ENCODE measurements around the gene SLC10A3. TPM values are rescaled to one million over a fixed set of nuclear protein-coding genes. Genes with fewer than 3 reads are reported as not detected.
"Not testable (repeated sequence)": the region's sequence is repeated elsewhere in the genome, so short reads cannot be mapped to it uniquely, and the experiment has no call there.

Gene SLC10A3
- total and polyA plus RNA-seq, 2 donors, result 7.9 to 55.2 TPM

DNA sequence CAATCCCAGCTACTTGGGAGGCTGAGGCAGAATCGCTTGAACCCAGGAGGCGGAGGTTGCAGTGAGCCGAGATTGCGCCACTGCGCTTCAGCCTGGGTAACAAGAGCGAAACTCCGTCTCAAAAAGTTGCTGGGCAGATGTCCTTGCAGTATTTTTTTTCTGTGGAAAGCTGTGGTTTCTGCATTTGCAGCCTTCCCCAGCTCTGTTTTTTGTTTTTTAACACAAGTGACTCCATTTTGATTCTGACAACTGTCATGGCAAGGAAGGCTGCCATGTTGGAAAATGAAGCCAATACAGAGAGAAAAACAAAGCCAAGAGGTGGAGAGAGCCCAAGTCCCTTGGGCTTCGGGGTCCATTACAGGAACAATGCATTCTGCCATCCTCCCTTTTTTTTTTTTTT, 11.7 kb upstream of the SLC10A3 start:
- Histone ChIP-seq H3K4me3 (ENCODE audit: low read depth, low read length) (no peak overlapping the region), H3K4me1 (ENCODE audit: insufficient read depth) (no peaks in the 10 kb centered on the region), H3K36me3 (ENCODE audit: insufficient read depth) (no peaks in the 10 kb centered on the region), H3K27ac (ENCODE audit: low read depth) (no peak overlapping the region)
- DNase-seq (ENCODE audit: extremely low spot score), result no peak
- 84% methylated on average over 8 of the region's 8 CpGs for WGBS

DNA sequence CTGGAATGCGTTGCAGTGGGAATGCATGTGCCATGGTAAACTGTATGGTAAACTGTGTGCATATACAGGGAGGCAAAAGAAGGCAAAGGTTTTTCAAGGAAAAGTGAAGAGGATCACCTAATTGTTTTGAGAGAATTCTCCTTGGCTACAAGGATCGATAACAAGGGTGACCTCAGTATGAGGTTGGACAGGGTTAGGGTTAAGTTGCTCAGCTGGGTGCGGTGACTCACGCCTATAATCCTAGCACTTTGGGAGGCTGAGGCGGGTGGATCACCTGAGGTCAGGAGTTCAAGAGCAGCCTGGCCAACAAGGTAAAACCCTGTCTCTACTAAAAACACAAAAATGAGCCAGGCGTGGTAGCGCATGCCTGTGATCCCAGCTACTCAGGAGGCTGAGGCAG, 11.0 kb upstream of the SLC10A3 start:
- H3K4me1 ChIP-seq (ENCODE audit: insufficient read depth); DNase-seq (ENCODE audit: extremely low spot score); H3K27ac ChIP-seq (ENCODE audit: low read depth); H3K36me3 ChIP-seq (ENCODE audit: insufficient read depth); H3K4me3 ChIP-seq (ENCODE audit: low read depth, low read length): not testable (repeated sequence)
- WGBS, result 89% methylated on average over 7 of the region's 7 CpGs

DNA sequence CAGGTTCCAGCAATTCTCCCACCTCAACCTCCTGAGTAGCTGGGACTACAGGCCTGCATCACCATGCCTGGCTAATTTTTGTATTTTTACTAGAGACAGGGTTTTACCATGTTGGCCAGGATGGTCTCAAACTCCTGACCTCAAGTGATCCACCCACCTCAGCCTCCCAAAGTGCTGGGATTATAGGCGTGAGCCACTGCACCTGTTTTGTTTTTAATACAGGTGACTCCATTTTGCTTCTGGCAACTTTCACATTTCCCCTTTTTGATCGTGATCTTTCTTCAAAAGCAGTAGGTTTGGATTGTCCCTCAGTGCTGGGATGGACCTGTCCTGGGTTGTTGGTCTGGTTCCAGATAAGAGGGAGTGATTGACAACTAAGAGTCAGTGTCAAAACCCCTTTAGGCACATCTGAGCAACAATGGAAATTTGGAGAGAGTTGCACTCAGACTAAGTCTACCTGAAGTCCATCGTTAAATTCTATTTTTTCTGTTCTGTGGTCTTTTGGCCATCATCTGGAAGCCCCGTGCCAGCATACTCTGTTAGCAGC, 6.2 kb upstream of the SLC10A3 start:
- DNase-seq (ENCODE audit: extremely low spot score); H3K4me3 ChIP-seq (ENCODE audit: low read depth, low read length); H3K27ac ChIP-seq (ENCODE audit: low read depth); H3K36me3 ChIP-seq (ENCODE audit: insufficient read depth); H3K4me1 ChIP-seq (ENCODE audit: insufficient read depth): not testable (repeated sequence)
- 84% methylated on average over 4 of the region's 4 CpGs for WGBS

DNA sequence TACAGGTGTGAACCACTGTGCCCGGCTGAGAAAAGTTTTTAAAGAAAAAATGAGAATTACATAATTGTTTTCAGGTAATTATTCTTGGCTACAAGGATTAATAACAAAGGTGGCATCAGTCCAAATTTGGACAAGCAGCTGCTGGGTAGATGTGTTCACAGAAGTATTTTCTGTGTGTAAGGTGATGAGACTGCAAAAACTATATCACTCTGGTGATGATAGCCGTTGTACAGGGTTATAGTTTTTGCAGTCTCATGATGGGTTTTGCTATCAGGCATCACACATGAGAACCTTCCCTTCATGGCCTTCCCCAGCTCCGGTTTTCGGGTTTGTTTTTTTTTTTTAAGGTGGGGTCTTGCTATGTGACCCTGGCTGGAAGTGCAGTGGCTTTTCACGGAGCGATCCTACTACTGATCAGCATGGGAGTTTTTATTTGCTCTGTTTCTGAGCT, 5.1 kb upstream of the SLC10A3 start:
- WGBS, result 77% methylated on average over 6 of the region's 6 CpGs
- Histone ChIP-seq H3K36me3 (ENCODE audit: insufficient read depth) (no peaks in the 10 kb centered on the region), H3K4me3 (ENCODE audit: low read depth, low read length) (no peak overlapping the region), H3K4me1 (ENCODE audit: insufficient read depth) (no peaks in the 10 kb centered on the region), H3K27ac (ENCODE audit: low read depth) (no peak overlapping the region)
- DNase-seq (ENCODE audit: extremely low spot score), result no peak

DNA sequence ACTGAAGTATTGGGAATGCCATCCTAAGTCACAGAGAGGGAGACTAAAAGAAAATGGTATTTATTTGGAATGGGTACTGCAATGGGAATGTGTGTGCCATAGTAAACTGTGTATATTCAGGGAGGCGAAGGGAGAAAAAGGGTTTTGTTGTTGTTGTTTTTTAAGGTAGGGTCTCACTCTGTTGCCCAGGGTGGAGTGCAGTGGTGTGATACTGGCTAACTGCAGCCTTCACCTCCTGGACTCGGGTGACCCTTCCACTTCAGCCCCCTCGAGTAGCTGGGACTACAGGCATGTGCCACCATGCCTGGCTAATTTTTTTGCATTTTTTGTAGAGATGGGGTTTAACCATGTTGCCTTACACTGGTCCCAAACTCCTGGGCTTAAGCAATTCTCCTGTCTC, 4.3 kb upstream of the SLC10A3 start:
- H3K27ac ChIP-seq (ENCODE audit: low read depth), result no peak overlapping the region
- H3K4me3 ChIP-seq (ENCODE audit: low read depth, low read length), result no peak overlapping the region
- no peak for DNase-seq (ENCODE audit: extremely low spot score)
- WGBS, result 75% methylated on average over 3 of the region's 3 CpGs
- H3K4me1 ChIP-seq (ENCODE audit: insufficient read depth), result no peaks in the 10 kb centered on the region
- no peaks in the 10 kb centered on the region for H3K36me3 ChIP-seq (ENCODE audit: insufficient read depth)

DNA sequence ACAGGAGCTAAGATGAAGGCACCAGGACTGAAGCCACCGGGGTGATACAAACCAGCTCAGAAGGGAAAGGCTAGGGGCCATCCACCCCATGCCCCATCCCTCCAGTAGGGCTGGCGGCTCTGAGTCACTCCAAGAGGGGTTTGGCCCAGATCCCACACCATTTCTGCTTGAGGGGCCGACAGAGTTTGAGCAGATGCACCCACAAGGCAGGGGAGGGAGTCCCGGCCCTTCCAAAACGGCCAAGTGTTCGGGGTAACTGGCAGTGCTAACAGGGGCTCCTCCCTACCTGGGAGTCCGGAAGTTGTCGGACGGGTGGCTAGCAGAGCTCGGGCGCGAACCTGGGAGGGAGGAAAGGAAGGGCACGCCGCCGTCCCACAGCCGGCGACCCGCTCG, 412 bp downstream of the SLC10A3 start:
- peak overlapping the region; percentile 69 for H3K4me3 ChIP-seq (ENCODE audit: low read depth, low read length)
- WGBS, result 1% methylated on average over 19 of the region's 19 CpGs
- no peaks in the 10 kb centered on the region for H3K36me3 ChIP-seq (ENCODE audit: insufficient read depth)
- H3K4me1 ChIP-seq (ENCODE audit: insufficient read depth), result no peaks in the 10 kb centered on the region
- peak overlapping the region; percentile 96 for H3K27ac ChIP-seq (ENCODE audit: low read depth)
- DNase-seq (ENCODE audit: extremely low spot score), result no peak

DNA sequence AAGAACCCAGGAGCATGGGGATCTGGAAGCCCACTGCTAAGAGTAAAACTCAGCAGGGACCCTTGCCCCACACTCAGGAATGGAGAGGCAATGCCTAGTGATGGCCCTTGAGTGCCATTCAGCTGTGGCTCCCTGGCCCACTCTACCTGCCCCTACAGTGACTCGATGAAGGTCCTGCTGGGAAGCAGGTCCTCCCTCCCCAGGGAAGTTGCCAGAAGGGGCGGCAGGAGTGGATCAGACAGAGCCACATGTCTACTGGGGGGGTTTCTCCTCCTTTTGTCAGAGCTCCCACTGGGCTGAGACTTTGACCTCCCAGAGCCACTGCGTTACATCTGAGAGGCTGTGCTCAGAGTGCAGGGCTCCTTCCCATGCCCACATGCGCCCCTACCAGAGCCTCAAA, 1.2 kb downstream of the SLC10A3 start:
- Histone ChIP-seq H3K27ac (ENCODE audit: low read depth) (no peak overlapping the region), H3K4me1 (ENCODE audit: insufficient read depth) (no peaks in the 10 kb centered on the region), H3K4me3 (ENCODE audit: low read depth, low read length) (no peak overlapping the region), H3K36me3 (ENCODE audit: insufficient read depth) (no peaks in the 10 kb centered on the region)
- 77% methylated on average over 4 of the region's 4 CpGs for WGBS
- DNase-seq (ENCODE audit: extremely low spot score), result no peak

DNA sequence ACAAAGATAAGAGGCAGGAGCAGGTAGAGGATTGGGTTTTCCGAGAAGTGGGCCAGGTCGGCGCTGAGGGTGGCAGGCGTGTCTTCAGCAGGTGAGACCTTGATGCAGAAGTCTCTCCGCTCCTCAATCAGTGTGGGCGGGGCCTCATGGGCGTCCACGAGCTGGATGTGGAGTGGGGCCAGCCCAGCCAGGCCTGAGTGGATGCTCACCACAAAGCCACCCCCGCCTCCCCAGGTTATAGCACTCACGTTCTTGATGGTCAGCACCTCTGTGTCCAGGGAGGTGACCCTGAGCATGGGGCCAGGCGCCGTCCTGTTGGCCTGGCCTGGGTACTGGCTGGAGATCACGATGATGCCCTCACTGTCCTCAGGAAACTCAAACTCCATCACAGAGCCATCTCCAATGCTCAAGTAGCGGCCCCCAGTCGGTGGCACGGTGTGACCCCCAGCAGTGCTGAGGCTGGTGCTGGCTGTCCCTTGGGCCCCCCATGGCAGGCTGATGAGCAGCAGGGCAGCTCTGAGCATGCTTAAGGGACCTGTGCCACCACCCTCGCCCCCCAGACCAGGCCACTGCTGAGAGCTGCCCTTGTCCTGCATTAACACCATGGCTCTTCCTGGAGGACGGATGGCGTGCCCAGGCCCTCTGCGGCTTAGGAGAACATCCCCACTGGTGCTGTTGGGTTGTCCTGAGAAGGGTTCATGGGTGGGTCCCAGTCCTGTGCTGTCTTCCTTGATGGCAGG, 1.9 kb downstream of the SLC10A3 start:
- peaks cover 1% of the 10 kb centered on the region for H3K36me3 ChIP-seq (ENCODE audit: insufficient read depth)
- WGBS, result 89% methylated on average over 20 of the region's 20 CpGs
- H3K4me1 ChIP-seq (ENCODE audit: insufficient read depth), result no peaks in the 10 kb centered on the region
- no peak overlapping the region for H3K4me3 ChIP-seq (ENCODE audit: low read depth, low read length)
- DNase-seq (ENCODE audit: extremely low spot score), result no peak
- no peak overlapping the region for H3K27ac ChIP-seq (ENCODE audit: low read depth)

DNA sequence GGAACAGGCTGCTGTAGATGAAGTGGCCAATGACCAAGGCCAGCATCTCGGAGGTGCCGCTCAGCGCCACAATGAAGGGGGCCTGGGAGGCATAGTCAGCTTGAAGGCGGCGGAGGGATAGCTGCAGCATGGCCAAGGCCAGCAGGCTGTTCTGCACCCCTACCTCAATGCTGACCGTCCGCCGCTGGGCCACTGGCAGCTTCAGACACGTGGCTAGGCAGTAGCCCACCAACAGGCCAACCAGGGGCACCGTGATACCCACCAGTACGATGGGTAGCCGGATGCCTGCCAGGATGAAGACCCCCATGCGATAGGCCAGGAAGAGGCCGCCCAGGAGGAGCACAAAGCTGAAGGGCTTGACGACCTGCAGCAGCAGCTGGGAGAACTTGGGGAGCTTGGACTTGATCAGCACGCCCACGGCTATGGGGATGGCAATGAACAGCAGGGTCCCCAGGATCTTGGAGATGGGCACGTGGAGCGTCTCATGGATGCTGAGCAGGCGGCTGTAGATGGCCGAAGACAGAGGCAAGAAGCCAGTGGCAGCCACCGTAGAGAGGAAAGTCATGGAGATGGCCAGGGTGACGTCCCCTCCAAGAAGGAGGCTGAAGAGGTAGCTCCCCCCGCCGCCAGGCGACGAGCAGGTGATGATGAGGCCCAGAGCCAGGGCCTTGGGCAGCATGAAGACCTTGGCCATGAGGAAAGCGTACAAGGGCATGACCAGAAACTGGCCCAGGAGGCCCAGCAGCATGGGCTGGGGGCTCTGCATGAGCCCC, 2.7 kb downstream of the SLC10A3 start:
- no peak for DNase-seq (ENCODE audit: extremely low spot score)
- Histone ChIP-seq H3K4me3 (ENCODE audit: low read depth, low read length) (no peak overlapping the region), H3K4me1 (ENCODE audit: insufficient read depth) (no peaks in the 10 kb centered on the region), H3K36me3 (ENCODE audit: insufficient read depth) (peaks cover 1% of the 10 kb centered on the region), H3K27ac (ENCODE audit: low read depth) (no peak overlapping the region)
- WGBS, result 90% methylated on average over 28 of the region's 28 CpGs

DNA sequence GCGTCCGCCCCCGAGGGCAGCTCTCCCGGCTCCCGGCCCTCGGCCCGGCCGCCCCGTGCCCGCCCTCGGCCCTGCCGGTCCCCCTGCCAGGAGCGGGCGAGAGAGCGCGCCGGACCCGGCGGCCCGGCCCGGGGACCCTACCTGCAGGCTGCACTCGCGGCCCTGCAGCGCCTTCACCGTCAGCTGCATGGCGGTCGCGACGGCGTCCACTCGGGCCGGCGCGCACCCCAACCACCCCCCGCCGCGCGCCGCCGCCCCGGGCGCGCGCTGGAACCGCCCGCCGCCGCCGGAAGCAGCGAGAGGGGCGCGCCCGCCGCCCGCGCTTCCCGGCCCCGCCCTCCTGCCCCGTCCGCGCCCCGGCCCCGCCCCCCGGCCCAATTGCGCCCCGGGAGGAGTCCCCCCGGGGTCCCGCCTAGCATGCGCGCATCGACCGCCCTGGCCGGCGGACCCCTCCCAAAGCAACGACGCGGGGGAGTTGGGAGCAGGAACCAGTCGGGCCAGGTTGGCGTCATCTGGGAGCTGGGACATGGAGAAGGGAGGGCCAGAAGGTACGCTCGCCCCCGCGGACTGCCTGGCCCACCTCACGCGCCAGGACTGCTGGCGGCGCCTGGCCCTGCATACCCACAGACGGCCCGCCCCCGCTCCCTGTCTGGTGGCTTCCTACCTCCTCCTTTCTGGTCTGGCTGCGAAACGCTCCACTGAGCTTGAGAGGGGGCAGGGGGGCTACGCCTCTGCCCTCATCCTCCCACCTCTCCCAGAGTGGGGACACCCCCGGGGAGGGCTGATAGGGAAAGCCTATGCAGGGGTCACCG, 3.8 kb downstream of the SLC10A3 start, which contains the start of gene UBL4A:
TSS of gene UBL4A (minus strand) at position 220 of the 812 bp plus-strand sequence. CDS start at position 189, 31 bp downstream.
- no peak for DNase-seq (ENCODE audit: extremely low spot score)
- H3K27ac ChIP-seq (ENCODE audit: low read depth), result peak within 1 kb of the TSS; percentile 85
- H3K36me3 ChIP-seq (ENCODE audit: insufficient read depth), result peaks cover 1% of the 10 kb centered on the region
- peak within 1 kb of the TSS; percentile 76 for H3K4me3 ChIP-seq (ENCODE audit: low read depth, low read length)
- WGBS, result under 1% methylated on average over 77 of the region's 95 CpGs
- H3K4me1 ChIP-seq (ENCODE audit: insufficient read depth), result no peaks in the 10 kb centered on the region

DNA sequence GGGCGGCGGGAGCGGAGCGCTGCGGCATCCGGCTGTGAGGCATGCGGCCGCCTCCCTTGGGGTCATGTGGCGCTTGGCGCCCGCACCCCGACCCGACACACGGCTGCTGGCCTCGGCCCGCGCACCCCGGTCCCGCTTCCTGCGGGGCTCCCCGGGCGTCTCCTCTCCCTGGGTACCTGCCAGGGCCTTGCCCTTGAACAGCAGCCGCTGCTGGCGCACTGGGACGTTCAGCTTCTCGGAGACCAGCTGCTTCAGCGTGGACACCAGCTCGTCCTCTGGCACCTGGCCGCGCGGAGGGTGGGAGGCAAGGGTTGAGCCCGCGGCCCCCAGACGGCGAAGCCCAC, 4.4 kb downstream of the SLC10A3 start:
- Histone ChIP-seq H3K36me3 (ENCODE audit: insufficient read depth) (peaks cover 1% of the 10 kb centered on the region), H3K27ac (ENCODE audit: low read depth) (peak overlapping the region; percentile 85), H3K4me3 (ENCODE audit: low read depth, low read length) (peak overlapping the region; percentile 76), H3K4me1 (ENCODE audit: insufficient read depth) (no peaks in the 10 kb centered on the region)
- DNase-seq (ENCODE audit: extremely low spot score), result no peak
- WGBS, result under 1% methylated on average over 35 of the region's 35 CpGs

DNA sequence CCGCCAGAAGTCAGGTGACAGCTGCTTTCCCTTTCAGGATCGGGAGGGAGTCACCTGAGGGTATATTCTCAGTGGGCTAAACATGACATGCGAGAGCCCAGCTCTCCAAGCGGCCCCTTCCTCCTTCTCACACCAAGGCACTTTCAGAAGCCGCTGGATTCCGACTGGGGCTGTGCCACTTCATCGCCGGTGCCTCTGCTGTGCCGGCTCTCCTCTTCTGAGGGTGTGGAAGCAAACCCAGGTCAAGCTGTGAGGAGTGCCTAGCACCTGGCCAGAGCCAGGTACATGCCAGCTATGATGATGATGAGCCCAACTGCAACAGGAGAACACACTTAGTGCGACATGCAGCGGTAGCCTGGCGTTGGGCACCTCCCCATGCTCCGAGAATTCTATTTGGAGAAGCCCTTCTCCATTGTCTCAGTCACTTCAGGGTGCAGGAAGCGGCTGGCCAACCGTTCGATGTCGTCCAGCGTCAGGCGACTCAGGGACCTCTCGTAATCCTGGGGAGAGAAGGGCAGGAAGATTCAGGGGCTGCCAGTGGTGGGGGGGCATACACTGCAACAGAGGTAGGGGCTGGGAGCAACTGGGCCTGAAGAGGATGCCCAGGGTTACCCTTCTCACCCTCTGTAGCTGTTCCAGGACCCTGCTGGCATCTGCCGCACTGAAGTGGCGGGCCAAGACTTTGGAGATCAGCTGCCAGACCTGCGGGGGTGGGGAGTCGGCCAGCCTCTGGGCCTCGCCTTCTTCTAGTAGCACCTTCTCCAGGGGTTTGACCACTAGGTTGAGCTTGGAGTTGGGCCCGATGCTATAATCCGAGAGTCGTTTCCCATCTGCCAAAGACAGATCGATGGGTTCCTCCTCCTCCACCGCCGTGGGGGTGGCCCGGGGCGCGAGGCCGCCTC, 5.0 kb downstream of the SLC10A3 start:
- Histone ChIP-seq H3K4me3 (ENCODE audit: low read depth, low read length) (peak overlapping the region; percentile 76), H3K4me1 (ENCODE audit: insufficient read depth) (no peaks in the 10 kb centered on the region), H3K36me3 (ENCODE audit: insufficient read depth) (peaks cover 1% of the 10 kb centered on the region), H3K27ac (ENCODE audit: low read depth) (peak overlapping the region; percentile 85)
- WGBS, result 40% methylated on average over 35 of the region's 35 CpGs
- DNase-seq (ENCODE audit: extremely low spot score), result no peak
